SU-DHL-6 (cell line): ENCODE results near the gene ACVR2B.

Experiments used
- H2AFZ ChIP-seq: fragments of 200-600 bp; sonication (generic); 2 replicates; pipeline ENCODE4 v1.6.1; 2014; ENCODE audit warnings: low read depth, mild to moderate bottlenecking, moderate library complexity, mixed read lengths, antibody characterized with exemption, low read length; ENCODE audit not compliant: severe bottlenecking
- H3F3A ChIP-seq: fragments of 200-600 bp; shearing (Covaris generic); 2 replicates; pipeline ENCODE4 v1.6.0; 2016; ENCODE audit warnings: antibody characterized with exemption, mild to moderate bottlenecking; ENCODE audit not compliant: insufficient read depth
- H3K27ac ChIP-seq: fragments of 200-600 bp; sonication (generic); 2 replicates; pipeline ENCODE4 v1.5.1; 2016; ENCODE audit warnings: low read depth, mild to moderate bottlenecking, low read length, moderate library complexity, mixed read lengths
- H3K27me3 ChIP-seq: fragments of 200-600 bp; sonication (generic), shearing (Covaris generic); 2 replicates; pipeline ENCODE4 v1.6.0; 2014; ENCODE audit warnings: mild to moderate bottlenecking, low read length
- H3K36me3 ChIP-seq: fragments of 200-600 bp; sonication (generic); 2 replicates; pipeline ENCODE4 v1.6.1; 2014; ENCODE audit warnings: mild to moderate bottlenecking, low read length, mixed read lengths
- H3K4me2 ChIP-seq: fragments of 300-600, 200-600 bp; shearing (Covaris generic), sonication (generic); 2 replicates; pipeline ENCODE4 v1.6.0; 2014; ENCODE audit warnings: low read length, low read depth, mild to moderate bottlenecking; ENCODE audit not compliant: poor library complexity, severe bottlenecking
- H3K4me3 ChIP-seq: fragments of 200-600 bp; sonication (generic); 2 replicates; pipeline ENCODE4 v1.5.1; 2014; ENCODE audit warnings: antibody characterized with exemption, low read length, mild to moderate bottlenecking, mixed read lengths; ENCODE audit not compliant: insufficient read depth, poor library complexity, severe bottlenecking
- H3K79me2 ChIP-seq: fragments of 200-600 bp; sonication (generic); 2 replicates; pipeline ENCODE4 v1.6.1; 2014; ENCODE audit warnings: mild to moderate bottlenecking, low read length, moderate library complexity; ENCODE audit not compliant: insufficient read depth
- H3K9ac ChIP-seq: fragments of 200-600 bp; sonication (generic); 2 replicates; pipeline ENCODE4 v1.7.0; 2014; ENCODE audit warnings: mild to moderate bottlenecking, low read length
- H3K9me2 ChIP-seq: fragments of 200-600 bp; sonication (generic); replicated peaks from 2 replicates; pipeline ENCODE4 v1.6.1; 2014; ENCODE audit warnings: low read length; ENCODE audit not compliant: insufficient read depth
- H3K9me3 ChIP-seq: fragments of 200-600 bp; sonication (generic); 2 replicates; pipeline ENCODE4 v1.6.1; 2014; ENCODE audit warnings: low read length, mixed read lengths; ENCODE audit not compliant: insufficient read depth
- H4K20me1 ChIP-seq: fragments of 200-600 bp; sonication (generic); 2 replicates; pipeline ENCODE4 v1.6.1; 2014; ENCODE audit warnings: low read depth, mild to moderate bottlenecking, antibody characterized with exemption, low read length, moderate library complexity, mixed read lengths
- CTCF ChIP-seq: fragments of 200-600 bp; sonication (generic); IDR thresholded peaks from one replicate; pipeline ENCODE4 v1.5.1; 2017; ENCODE audit warnings: antibody characterized with exemption, mild to moderate bottlenecking, low read length, moderate library complexity; ENCODE audit not compliant: insufficient read depth, poor library complexity, severe bottlenecking
- EZH2phosphoT487 ChIP-seq: fragments of 200-600 bp; sonication (generic), shearing (Covaris generic); conservative IDR thresholded peaks from 2 replicates; pipeline ENCODE4 v1.6.1; 2018; ENCODE audit warnings: mild to moderate bottlenecking, antibody characterized with exemption, low read length, moderate library complexity, mixed read lengths

ACVR2B gene

GRCh38 chr3:38472342-38472741 is 18.7 kb downstream of the ACVR2B start:
- Histone ChIP-seq H3K27me3 (no peaks in the 10 kb centered on the region), H3K9ac (no peak overlapping the region), H3K4me2 (no peak overlapping the region), H3K9me3 (peaks cover 15% of the 10 kb centered on the region; the same call in 1 of the 2 replicates), H3K4me3 (no peak overlapping the region), H3K79me2 (no peaks in the 10 kb centered on the region), H3K27ac (no peak overlapping the region), H4K20me1 (no peaks in the 10 kb centered on the region), H2AFZ (no peak overlapping the region), H3F3A (no peaks in the 10 kb centered on the region), H3K36me3 (0 out of 2 replicates have a peak, but pooled peaks cover 4% of the 10 kb centered on the region), H3K9me2 (no peaks in the 10 kb centered on the region)
- TF ChIP-seq CTCF (no peak), EZH2phosphoT487 (no peak)

- Histone ChIP-seq H3K4me2 (no peak overlapping the region), H3K4me3 (no peak overlapping the region), H4K20me1 (no peaks in the 10 kb centered on the region), H3K36me3 (0 out of 2 replicates have a peak, but pooled peaks cover 4% of the 10 kb centered on the region), H3K9me2 (no peaks in the 10 kb centered on the region), H3K9me3 (peaks cover 15% of the 10 kb centered on the region; the same call in 1 of the 2 replicates), H3F3A (no peaks in the 10 kb centered on the region), H3K9ac (no peak overlapping the region), H3K27me3 (no peaks in the 10 kb centered on the region), H2AFZ (no peak overlapping the region), H3K27ac (no peak overlapping the region), H3K79me2 (no peaks in the 10 kb centered on the region)
- TF ChIP-seq EZH2phosphoT487 = no peak
- no peak for TF ChIP-seq CTCF
These were observed 19.5 kb downstream of the ACVR2B start for GRCh38 chr3:38473229-38473628.

GRCh38 chr3:38474928-38475605 is 21.4 kb downstream of the ACVR2B start:
- H3F3A ChIP-seq = no peaks in the 10 kb centered on the region
- TF ChIP-seq CTCF = no peak
- no peak overlapping the region for H2AFZ ChIP-seq
- H3K36me3 ChIP-seq = 0 out of 2 replicates have a peak, but pooled peaks cover 4% of the 10 kb centered on the region
- H3K27me3 ChIP-seq = no peaks in the 10 kb centered on the region
- no peak overlapping the region for H3K4me3 ChIP-seq
- H4K20me1 ChIP-seq = no peaks in the 10 kb centered on the region
- no peak overlapping the region for H3K9ac ChIP-seq
- no peak overlapping the region for H3K4me2 ChIP-seq
- H3K27ac ChIP-seq = no peak overlapping the region
- H3K79me2 ChIP-seq = no peaks in the 10 kb centered on the region
- peaks cover 7% of the 10 kb centered on the region; the same call in 1 of the 2 replicates for H3K9me3 ChIP-seq
- H3K9me2 ChIP-seq = no peaks in the 10 kb centered on the region
